GM18526 (cell line): Measurements from ENCODE around the gene INTS4.

Source experiments
- POLR2A ChIP-seq: IDR thresholded peaks from 3 replicates; pipeline ENCODE4 v1.6.1; 2011; ENCODE audit not compliant: insufficient read length; ENCODE audit errors: extremely low read depth

The INTS4 gene

DNA sequence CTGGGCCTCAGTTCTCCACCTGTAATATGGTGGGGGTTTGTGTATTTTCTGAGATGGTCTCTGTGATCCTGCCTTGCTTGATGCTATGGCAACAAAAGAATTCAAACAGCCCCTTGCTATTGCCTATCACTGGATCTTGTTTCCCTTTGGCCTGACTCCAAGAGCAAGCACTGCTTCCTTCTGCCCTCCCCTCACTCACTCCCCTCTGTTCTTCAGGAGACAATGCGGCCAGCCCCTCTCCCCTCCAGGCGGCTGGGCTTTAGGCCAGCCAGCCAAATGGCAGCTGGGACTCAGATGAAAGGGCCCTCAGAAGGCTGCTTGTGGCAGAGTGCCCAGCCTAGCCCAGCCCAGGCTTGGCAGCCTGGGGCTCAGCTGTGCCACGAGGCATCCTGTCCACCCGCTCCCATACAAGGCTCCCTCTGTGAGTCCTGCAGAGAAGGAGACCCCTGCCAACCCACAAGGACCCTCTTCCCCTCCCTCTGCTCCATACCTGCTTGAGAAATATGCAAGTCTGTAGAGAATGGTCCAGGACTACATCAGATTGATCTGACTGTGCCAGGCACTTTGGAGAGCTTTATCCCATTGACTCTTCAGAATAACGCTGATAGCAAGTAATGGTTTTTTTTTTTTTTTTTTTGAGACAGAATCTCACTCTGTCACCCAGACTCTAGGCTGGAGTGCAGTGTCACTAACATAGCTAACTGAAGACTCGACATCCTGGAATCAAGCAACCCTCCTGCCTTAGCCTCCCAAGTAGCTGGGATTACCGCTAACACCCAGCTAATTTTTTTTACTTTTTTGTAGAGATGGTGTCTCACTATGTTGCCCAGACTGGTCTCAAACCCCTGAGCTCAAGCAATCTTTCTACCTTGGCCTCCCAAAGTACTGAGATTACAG lies 36.2 kb upstream of the INTS4 start:
- TF ChIP-seq POLR2A = no peak

- no peak for TF ChIP-seq POLR2A
These were observed 33.3 kb upstream of the INTS4 start for GRCh38 chr11:78027759-78028158.

DNA sequence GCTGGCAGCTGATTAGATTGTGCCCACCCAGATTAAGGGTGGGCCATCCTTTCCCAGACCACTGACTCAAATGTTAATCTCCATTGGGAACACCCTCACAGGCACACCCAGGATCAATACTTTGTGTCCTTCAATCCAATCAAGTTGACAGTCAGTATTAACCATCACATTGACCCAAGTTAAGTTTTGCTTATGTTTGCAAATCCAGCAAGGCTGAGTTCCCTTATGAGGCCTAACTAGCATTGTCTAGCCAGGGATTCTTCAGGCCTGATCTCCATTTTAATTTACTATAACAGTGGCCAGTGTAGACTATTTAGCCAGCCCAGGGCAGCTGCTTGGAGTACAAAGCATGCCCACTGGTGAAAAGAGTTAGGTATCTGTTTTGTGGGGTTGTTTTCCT lies 30.9 kb upstream of the INTS4 start:
- TF ChIP-seq POLR2A = no peak

DNA sequence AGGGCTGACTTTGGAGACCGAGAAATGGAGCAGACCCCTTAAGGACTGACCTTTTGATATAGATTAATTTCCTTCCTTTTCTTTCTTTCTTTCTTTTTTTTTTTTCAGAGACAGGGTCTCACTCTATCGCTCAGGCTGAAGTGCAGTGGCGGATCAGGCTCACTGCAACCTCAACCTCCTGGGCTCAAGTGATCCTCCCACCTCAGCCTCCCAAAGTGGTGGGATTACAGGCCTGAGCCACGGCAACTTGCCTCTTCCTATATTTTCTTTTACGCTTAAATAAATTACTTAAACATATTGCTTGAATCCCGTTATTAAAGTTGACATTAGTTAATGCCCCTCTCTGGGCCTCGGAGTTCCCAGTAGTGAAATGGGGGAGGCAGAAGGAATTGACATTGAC lies 29.0 kb upstream of the INTS4 start:
- TF ChIP-seq POLR2A = no peak

GRCh38 chr11:78022397-78023396 lies 28.2 kb upstream of the INTS4 start, which contains the start of gene KCTD14:
KCTD14 (minus strand) TSS chr11:78023276; CDS start chr11:78023249, 27 bp downstream.
- TF ChIP-seq POLR2A = no peak

DNA sequence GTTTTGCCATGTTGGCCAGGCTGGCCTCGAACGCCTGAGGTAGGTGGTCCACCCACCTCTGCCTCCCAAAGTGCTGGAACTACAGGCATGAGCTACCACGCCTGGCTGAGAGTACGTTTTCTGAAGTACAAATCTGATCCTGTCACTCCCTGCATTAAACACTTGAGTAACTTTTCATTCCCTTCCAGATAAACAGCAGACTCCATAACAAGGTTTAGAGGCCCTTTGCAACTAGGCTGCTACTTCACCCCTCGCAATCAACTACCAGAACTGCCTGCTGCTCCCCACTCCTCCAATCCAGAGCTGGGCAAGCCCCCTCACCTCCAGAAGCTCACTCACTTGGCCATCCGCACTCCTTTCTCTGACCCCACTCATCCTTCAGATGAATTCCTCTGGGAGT lies 27.1 kb upstream of the INTS4 start:
- no peak for TF ChIP-seq POLR2A

DNA sequence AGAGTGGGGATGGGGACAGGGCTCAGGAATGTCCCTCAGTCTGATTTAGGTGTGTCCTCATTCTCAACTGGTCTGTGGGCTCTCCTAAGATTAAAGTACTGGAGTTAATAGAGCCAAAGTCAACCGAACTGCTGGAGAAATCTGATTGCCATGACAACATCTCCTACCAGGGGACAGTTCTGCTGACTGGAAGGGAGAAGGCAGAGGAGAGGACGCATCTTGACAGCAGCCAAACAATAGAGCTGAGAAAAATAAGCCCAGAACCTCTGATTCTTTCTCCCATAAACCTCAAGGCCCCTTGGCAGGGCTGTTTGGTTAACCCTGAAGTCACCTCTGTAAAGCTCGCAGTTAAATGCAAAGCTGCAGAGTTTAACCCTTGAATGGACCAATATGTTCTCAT lies 25.8 kb upstream of the INTS4 start:
- no peak for TF ChIP-seq POLR2A

- no peak for TF ChIP-seq POLR2A
These were observed 25.3 kb upstream of the INTS4 start for GRCh38 chr11:78019808-78020207.

- no peak for TF ChIP-seq POLR2A
These were observed 21.4 kb upstream of the INTS4 start for GRCh38 chr11:78015878-78016277.

DNA sequence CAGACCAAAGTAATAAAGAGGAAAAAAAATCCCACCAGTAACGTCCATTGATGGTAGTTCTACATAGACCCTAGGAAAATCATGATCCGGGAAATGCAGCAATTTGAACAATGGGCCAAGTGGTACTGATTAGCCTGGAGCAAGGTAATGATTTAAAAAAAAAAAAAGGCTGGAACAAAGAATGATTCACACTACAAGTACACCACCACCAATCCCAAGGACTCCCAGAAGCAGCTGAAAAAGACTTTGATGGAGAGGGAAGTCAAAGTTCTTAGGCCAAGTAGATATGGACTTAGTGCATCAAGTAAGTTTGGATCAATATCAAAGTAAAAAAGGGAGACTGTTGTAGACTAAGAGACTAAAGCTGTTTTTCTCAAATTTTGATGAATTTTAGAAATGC lies 16.8 kb upstream of the INTS4 start:
- no peak for TF ChIP-seq POLR2A

- no peak for TF ChIP-seq POLR2A
These were observed 16.3 kb upstream of the INTS4 start for GRCh38 chr11:78010755-78011154.

DNA sequence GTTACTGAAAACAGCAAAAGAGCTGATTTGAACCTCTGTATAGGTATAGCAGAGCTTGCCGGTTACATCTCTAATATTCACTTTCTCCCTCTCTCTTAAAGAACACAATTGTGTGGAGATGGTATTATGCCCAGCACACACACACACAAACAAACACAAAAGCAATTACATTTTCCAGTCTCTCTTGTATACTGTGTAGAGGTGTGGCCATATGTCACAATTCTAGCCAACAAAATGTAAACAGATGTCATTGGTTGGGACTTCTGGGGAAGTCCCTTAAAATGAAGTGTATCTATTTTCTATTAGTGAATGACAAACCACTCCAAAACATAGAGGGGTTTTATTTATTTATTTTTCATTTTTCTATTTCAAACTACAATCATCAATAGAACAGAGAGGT lies 15.8 kb upstream of the INTS4 start:
- no peak for TF ChIP-seq POLR2A

- no peak for TF ChIP-seq POLR2A
These were observed 14.6 kb upstream of the INTS4 start for GRCh38 chr11:78009062-78009461.

GRCh38 chr11:78000193-78000592 lies 5.7 kb upstream of the INTS4 start:
- no peak for TF ChIP-seq POLR2A

GRCh38 chr11:77999446-78000030 lies 5.1 kb upstream of the INTS4 start:
- TF ChIP-seq POLR2A = no peak

DNA sequence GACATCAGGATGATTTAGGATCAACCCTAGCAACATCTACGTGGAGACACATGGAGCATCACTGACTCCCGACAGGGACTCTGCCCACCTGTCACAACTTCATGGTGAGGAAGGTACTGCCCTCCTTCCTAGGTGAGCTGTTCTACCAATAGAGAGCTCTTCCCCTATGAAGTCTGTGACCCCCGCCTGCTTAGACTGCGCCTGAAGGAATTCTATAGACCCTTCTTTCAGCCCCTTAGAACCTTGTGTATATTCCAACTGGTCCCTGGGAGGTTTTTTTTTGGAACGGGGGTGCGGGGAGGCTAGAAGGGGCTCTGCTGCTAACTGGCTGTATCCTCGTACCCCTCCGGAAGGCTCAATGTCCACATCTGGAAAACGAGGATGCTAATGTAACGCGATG lies 566 bp downstream of the INTS4 start:
- no peak for TF ChIP-seq POLR2A

GRCh38 chr11:77990981-77991380 lies 3.5 kb downstream of the INTS4 start:
- no peak for TF ChIP-seq POLR2A
